Activated CD8-positive, alpha-beta memory T cell treated with anti-CD3 and anti-CD28 coated beads for 24 hours (primary cell): ENCODE results near the gene SCGB2A2.

ENCODE experiments used
- DNase-seq: peaks from one replicate; pipeline ENCODE4 v3.0.0-alpha.2; 2020

SCGB2A2 gene

DNA sequence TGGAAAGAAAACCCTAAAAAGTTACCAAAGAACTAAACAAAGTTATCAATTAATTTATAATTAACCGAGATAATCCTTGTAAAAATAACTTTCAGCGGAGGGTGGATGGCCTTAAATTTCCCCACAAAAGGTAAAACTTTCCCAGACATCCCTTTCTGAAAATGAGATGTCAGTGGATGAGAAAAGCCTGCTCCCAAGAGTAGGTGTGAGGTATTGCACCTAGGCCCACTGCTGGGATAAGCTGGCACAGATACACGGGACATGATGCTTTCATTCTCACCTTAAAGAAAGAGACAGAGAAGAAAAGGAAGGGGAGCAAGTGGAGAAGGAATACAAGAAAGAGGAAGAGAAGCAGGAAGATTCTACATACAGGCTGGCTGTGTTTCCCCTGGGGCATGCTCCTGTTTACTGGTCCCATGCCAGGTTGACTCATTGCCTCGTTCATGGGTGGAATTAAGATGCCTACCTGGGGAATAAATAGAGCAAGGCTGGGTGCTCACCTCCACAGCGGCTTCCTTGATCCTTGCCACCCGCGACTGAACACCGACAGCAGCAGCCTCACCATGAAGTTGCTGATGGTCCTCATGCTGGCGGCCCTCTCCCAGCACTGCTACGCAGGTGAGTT is at the start of gene SCGB2A2:
TSS of gene SCGB2A2 (plus strand) at position 505 of the 625 bp plus-strand sequence. CDS start at position 564, 59 bp downstream.
- no peak for DNase-seq

DNA sequence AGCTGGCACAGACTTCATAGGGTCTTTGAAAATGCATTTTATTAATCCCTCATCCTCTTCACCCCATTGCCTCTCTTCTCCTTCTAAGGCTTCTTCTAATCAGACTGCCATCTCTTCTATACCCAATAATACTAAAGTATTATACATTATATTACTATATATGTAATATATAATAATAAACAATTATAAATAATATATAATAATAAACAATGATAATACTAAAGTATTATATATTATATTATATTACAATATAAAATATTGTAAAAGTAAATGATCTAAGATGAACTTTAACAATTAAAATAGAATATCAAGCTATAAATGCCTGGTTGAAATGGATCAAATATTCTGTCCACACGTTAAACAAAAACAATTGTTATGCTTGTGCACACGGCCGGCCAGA is 48.5 kb upstream of the SCGB2A2 start:
- DNase-seq = no peak

DNA sequence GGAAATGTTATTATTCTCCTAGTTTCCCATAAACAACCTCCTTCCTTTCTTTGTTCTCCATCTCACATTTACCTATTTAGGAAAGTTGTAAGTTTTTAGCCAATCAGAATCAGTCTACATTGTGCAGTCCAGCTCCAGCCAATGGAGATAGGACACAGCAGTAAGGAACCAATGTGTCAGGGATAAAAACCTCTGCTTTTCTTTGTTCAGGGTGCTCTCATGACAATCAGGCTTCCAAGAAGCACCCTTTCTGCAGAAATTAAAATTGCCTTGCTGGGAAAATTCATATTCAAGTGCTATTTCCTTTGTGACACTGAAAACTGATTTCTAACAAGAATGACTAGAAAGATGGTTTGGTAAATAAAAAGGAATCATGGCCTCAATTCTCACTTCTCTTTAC is 46.9 kb upstream of the SCGB2A2 start:
- no peak for DNase-seq

DNA sequence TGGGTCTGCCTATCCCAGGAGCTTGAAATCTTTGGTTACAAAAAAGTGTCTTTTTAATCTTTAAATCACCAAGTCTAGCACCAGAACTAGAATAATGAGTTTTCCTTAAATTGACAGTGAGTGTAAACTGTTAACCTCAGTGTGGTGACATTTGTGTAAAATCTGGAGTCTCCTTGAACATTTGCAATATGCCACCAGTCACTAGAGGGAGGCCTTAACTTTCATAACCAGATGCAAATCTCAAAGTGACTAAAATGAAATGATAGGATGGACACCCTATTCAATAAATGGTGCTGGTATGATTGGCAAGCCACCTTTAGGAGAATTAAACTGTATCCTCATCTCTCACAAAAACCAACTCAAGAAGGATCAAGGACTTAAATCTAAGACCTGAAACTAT is 36.2 kb upstream of the SCGB2A2 start:
- no peak for DNase-seq

DNA sequence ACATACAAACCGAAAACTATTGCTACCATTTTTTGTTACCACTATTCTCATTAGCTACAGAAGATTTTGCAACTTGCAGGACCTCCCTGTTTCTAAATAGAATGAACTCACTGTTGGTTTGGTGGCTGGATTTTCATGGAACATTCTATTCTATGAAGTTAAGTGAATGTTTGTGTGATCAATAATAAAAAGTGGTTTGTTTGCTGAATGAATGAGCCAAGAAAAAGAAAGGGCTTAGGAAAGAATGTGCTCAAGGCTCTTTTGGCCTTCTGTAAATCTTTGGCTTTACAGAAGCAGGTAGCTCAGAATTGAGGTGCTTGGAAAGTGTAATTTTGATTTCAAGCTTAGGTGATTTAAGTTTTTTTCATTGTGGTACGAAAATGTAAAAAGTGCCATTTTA is 33.8 kb upstream of the SCGB2A2 start:
- no peak for DNase-seq

DNA sequence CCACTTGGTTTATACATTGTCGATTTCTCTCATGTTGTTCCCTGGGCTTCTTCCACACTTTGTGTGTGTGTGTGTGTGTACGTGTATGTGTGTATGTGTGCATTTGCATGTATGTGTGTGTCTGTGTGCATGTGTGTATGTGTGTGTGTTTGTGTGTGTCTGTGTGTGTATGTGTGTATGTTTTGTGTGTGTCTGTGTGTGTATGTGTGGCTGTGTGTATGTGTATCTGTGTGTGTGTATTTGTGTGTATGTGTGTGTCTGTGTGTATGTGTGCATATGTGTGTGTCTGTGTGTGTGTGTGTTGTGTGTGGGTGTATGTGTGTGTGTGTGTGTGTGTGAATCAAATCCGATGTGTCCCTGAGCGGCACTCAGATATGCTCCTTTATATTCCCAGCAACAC is 32.5 kb upstream of the SCGB2A2 start:
- DNase-seq = no peak

DNA sequence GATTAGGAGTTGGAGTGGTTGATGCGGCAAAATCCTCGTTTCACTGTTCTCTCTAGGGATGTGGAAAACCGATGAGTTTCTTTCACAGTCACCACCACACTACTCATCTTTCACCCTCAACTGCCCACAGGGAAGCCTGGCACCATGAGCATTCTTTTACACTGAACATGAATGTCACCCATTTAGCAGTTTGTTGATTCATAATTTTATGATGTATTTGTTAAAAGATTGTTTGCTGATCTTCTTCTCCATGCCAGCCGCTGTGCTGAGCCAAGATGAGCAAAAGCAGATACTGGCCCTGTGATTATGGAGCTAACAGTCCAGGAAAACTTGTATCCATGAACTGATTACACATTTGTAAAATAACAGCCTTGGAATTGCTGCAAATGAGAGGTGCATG is 31.8 kb upstream of the SCGB2A2 start:
- DNase-seq = no peak

DNA sequence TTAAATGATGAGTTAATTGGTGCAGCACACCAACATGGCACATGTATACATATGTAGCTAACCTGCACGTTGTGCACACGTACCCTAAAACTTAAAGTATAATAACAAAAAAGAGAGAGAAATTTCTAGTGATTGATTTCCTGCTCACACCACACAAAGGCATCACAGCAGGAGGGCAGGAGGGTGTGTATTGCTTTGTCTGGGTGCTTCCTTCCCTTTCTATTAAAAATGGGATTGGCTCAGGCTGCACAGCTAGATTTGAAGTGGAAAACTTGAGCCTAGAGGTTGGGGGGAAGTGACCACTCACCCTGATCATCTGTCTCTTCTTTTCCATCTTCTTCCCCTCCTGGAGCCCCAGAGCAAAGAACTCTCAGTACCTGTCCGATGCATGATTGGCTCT is 28.9 kb upstream of the SCGB2A2 start:
- DNase-seq = no peak

DNA sequence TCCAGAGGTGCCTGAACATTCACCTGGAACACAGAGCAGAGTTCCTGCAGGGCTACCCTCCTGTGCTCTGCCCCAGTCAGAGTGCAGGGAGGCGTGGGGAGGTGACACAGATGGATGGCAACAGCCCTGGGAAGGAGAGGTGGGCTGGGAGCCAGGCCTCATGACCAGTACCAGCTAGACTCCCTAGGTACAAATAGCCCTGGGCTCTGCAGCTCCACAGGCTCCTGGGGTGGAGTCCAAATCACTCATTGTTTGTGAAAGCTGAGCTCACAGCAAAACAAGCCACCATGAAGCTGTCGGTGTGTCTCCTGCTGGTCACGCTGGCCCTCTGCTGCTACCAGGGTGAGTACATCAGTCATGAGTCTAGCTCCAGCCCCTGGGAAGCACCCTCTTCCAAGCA is 27.9 kb upstream of the SCGB2A2 start, which contains the start of gene SCGB1D2:
TSS of gene SCGB1D2 (plus strand) at position 219 of the 400 bp plus-strand sequence. CDS start at position 288, 69 bp downstream.
- DNase-seq = no peak

DNA sequence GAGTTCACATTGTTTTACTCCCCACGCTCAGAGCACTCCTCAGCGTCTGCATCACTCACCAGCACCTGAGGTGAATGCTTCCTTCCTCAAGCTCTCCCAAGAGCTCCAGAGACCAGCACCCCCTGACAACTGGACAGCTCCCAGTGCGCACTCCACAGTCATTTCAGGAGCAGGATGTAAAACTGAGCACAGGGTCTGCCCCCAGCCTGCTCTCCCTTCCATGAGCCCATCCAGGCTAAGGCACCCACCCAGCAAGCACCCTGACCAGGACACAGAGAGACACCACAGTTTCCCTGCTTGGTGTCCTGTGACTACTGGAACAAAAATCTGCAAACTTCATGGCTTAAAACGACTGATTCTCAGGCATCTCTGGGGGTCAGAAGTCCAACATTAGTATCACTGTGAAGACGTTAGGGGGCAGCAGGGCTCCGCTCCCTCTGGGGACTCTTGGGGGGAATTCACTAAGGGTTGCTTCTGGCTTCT is 24.6 kb upstream of the SCGB2A2 start:
- no peak for DNase-seq

DNA sequence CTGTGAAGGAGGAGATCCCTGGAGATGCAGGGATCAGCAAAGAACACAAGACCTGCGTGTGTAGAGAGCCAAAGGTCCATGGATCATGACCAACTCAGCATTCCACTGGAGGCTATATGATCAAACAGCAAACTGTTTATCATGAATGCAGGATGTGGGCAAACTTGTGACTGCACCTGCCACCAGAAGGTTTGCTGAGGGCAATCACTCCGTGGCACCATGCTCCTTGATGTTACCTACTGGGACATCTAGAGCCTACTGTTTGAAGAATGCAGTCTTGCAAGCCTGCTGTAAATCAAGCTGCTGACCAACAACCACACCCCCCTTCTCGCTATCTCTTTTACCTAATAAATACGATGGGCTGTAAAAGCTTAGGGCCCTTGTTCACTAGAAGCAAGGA is 18.3 kb upstream of the SCGB2A2 start:
- DNase-seq = no peak

DNA sequence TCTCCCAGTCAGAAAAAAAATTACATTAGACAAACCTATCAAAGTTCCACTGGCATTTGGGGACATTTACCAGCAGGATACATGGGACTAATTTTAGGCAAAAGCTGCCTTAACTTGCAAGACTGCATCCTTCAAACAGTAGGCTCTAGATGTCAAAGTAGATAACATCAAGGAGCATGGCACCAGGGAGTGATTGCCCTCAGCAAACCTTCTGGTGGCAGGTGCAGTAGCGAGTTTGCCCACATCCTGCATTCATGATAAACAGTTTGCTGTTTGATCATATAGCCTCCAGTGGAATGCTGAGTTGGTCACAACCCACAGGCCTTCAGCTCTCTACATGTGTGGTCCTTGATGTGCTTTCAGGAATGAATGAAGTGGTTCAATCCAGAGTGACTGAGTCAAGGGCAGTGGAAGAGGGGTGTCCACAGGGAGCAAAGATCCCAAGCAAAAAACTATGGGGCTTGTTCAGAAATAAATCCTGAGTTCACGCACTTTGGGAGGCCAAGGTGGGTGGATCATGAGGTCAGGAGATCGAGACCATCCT is 15.9 kb upstream of the SCGB2A2 start:
- DNase-seq = no peak

DNA sequence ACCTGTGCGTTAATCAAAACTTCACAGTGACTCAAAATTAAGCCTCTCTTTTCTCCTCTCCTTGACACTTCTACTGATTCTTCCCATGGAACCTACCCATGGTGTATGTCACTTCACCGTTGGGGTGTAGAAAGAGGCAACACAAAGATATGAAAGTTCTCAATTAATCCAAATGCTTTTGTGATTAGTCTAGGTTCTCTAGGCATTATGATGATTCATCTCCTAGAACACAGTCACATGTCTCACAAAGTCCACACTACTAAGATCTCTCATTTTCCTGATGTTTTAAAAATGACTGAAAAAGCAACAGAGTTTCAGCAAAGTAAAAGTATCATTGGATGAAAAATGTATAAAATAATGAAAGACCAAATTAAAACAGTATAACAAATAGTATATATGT is 13.7 kb upstream of the SCGB2A2 start:
- no peak for DNase-seq

DNA sequence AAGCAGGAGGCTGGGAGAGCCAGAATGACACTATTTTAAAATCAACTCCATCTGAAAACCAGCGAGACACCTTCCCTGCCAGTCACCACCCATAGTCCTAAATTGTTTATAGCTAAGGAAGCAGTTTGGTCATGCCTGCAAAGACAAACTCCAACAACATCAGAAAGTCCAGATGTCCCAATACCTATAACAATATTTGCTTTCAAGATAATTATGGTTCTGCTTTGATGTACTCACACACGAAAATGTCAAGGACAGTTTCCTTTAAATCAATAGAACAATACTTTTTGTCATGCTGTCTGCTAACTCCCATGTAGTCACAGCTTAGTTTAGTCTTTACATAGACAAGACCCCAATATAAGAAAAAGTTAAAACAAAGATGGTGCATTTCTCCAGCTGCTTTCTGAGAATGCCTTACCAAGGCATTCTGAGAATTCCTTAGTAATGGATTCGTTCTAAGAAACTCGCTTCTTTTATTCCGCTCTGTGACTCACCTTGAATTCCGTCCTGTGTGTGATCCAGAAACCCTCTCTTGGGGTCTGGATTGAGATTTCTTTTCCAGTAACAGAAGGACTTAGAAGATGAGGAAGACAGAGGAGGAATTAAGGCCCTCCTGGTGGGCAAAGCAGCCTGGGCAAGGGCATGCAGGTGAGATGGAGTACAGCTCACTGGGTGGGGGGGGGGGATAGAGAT is 9.6 kb upstream of the SCGB2A2 start:
- no peak for DNase-seq

DNA sequence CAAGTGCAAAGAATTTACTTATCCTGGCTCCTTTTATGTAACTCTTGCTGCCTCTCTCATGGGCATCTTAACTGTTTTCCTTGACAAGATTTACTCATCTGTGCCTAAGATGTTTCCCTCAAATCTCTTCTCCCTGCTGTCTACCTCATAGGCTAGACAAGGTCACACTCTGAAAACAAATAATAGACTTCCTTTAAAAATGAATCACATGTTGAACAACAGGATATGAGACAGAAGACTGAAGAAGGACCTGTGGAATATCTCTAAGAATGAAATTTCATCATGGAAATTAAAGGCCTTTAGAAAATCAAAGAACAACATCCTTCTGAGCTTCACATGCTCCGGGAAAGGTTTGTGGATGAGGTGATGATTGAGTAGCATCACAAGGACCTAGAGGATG is 6.0 kb upstream of the SCGB2A2 start:
- DNase-seq = no peak

DNA sequence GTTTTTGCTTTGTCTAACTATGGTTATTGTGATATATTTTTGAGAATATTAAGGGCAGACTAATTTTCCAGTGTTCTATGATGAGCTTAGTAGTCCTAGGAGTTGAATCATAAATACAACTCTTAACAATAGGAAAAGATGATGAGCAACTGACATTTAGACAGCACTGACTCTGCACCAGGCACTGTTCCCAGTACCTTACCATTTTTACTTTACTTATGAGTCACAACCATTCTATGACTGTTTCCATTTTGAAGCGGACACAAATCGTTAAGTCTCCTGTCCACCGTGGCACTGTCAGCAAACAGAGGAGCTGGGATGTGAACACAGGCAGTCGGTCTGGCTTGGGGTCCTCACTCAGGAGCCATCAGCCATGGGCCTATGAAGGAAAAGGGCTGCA is 3.4 kb upstream of the SCGB2A2 start:
- DNase-seq = no peak

DNA sequence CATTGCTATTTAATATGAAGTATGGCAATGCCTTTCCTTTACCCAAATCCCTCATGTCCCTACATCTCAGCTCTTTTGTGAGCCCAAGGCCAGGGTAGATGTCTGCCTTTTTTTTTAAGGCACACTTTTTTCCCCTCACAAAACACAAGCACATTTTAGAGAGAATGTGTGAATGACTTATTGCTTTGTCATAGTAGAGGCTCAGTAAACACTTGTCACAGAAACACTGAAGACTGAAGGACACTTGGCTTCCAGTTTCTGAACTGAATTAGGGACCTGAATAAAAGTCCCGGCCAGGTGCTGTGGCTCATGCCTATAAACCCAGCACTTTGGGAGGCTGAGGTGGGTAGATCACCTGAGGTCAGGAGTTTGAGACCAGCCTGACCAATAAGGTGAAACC is 2.9 kb upstream of the SCGB2A2 start:
- DNase-seq = no peak

DNA sequence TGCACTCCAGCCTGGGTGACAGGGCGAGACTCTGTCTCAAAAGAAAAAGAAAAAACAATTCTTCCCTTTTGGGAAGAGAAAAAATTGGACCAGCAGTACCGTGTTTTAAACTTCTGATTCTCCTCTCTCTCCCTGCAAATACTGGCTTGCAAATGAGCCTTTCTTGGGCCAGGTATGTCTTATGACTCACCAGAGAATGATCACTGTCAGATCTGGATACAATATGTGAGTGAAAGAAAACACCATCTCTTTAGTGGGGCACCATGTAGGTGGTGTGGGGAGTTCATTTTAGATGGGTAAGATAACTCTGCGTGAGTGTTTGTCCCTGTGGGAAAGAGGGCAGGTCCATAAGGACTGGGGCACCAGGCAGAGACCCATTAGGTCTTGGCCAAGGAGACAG is 2.4 kb upstream of the SCGB2A2 start:
- no peak for DNase-seq

DNA sequence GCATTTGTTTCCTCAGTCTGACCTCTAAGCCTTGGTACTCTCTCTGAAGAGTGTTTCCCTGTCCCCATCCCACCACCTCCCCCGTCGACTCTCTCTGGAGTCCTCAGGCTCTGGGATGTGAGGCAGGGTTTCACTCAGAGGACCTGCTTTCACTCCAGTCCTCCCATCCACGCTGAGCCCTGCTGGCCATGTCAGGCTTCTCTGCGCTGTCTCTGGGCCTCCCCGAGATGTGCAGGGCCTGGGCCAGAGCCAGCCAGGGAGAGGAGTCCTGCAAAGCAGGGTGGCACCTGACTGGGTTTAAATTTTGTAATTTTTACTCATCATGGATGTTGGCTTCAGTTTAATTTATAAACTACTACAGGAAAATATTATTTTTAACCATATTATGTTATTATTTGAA is 3.3 kb downstream of the SCGB2A2 start:
- no peak for DNase-seq

DNA sequence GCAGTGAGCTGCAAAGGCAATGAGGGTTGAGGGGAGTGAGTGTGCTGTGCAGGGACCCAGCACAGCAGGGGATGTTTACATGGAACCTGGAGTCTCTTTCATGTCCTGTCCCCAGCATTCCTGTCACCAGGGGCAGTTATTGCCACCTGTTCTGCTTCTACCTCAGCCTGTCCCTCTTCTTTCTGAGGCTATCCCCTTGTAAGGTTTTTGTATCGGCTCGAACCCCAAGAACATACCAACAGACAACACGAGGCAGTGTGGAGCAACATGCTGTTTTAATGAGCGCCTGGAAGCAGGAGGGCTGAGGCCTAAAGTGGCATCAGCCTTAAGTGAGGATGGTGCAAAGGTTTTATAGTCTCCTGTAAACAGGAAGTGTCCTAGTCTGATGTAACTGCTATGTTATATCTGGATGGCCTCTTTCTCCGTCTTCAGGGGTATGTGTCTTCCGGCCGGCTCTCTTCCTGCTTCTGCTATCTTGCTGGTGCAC is 3.9 kb downstream of the SCGB2A2 start:
- DNase-seq = no peak

DNA sequence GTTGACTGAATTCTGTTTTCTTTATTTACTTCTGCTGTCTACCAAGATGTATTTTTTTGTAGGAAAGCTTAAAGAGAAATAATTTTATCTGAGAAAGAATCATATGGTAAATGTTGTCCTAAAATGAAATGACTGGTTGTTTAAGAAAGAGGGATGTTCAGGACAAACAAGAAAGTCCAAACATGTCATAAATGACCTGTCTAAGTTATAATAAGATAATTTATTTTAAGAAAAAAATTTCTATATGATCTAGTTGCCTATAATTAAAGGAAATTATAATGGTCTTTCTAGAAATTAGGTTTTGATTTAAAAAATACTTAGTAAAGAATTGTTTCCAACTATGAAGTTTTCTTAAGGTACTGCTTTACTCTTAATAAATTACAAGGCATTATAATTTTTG is 10.5 kb downstream of the SCGB2A2 start:
- DNase-seq = no peak

DNA sequence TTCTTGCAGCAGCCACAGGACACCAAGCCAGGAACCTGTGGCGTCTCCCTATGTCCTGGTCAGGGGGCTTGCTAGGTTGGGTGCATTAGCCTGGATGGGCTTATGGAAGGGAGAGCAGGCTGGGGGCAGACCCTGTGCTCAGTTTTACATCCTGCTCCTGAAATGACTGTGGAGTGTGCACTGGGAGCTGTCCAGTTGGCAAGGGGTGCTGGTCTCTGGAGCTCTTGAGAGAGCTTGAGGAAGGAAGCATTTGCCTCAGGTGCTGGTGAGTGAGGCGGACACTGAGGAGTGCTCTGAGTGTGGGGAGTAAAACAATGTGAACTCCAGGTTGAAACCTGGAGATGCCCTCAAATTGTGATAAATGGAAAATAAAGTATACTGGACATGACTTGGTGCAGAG is 25.5 kb downstream of the SCGB2A2 start:
- DNase-seq = no peak

DNA sequence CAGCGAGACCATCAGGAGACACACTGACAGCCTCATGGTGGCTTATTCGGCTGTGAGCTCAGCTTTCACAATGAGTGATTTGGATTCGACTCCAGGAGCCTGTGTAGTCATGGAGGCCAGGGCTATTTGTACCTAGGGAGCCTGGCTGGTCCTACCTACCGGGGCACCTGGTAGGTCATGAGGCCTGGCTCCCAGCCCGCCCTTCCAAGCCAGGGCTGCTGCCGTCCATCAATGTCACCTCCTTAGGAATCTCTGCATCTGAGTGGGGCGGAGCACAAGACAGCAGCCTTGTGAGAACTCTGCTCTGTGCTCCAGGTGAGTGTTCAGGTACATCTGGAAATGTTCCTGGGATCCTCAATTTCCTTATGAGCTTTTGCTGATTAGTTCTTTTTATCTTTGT is 29.0 kb downstream of the SCGB2A2 start, which contains the start of gene SCGB1D4:
TSS of gene SCGB1D4 (minus strand) at position 101 of the 400 bp plus-strand sequence. CDS start at position 36, 65 bp downstream.
- DNase-seq = no peak

DNA sequence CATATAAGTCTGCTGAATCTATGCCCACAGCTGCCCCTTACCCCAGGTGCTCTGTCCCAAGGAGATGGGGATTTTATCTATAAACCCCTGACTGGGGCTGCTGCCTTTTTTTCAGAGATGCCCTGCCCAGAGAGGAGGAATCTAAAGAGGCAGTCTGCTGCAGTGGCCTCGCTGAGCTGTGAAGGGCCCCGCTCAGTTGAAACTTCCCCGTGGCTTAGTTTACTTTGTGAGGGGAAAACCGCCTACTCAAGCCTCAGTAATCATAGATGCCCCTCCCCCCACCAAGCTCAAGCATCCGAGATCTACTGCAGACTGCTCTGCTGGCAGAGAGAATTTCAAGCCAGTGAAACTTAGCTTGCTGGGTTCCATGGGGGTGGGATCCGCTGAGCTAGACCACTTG is 36.3 kb downstream of the SCGB2A2 start:
- no peak for DNase-seq
